ENCODE results near the gene ZNF17.

DNA sequence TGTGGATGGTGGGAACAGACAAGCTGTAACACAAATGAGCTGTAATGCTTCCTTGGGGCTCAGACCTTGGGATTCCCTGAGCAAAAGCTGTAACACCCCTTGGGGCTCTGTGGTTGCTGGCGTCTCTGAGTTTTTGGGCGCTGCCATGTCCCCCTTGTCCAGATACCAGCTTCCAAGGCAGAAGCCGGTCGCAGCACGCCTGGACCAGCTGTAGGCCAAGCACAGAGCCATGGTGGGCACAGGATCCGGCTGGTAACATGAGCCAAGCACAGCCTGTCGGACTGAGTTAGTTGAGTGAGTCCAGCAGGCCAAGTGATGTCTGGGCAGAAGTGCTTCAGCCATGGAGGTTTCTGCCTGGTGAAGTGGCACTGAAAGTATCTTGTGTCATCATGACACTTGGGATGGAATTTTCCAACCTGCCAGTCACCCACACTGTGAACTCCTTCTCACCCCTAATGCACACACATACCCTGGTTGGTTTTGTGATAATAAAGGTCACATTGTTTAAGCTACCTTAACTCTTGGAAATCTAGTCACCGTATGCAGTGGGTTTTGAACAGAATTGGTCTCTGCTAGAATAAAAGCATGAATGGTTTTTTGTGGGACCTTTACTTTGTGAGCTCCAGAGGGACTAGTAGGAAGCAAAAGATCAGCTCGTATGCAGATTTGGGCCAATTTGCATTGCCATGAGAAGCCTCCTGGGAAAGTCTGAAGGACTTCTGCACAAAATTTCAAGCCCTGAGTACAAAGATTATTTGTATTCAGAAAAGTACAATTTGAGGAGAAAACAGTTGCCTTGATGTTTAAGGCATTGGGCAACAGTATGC is 7.0 kb upstream of the ZNF17 start:
- TF ChIP-seq, protein P1, sequence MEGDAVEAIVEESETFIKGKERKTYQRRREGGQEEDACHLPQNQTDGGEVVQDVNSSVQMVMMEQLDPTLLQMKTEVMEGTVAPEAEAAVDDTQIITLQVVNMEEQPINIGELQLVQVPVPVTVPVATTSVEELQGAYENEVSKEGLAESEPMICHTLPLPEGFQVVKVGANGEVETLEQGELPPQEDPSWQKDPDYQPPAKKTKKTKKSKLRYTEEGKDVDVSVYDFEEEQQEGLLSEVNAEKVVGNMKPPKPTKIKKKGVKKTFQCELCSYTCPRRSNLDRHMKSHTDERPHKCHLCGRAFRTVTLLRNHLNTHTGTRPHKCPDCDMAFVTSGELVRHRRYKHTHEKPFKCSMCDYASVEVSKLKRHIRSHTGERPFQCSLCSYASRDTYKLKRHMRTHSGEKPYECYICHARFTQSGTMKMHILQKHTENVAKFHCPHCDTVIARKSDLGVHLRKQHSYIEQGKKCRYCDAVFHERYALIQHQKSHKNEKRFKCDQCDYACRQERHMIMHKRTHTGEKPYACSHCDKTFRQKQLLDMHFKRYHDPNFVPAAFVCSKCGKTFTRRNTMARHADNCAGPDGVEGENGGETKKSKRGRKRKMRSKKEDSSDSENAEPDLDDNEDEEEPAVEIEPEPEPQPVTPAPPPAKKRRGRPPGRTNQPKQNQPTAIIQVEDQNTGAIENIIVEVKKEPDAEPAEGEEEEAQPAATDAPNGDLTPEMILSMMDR (IDR thresholded peaks at IDR 0.05) = no peak
- TF ChIP-seq POLR2A (IDR thresholded peaks at IDR 0.05) = no peak
